Measurements from ENCODE around the gene OBP2B.
"Not testable (repeated sequence)": the region's sequence is repeated elsewhere in the genome, so short reads cannot be mapped to it uniquely, and the experiment has no call there.

OBP2B gene

GRCh38 chr9:133238272-133238850 is 29.3 kb upstream of the OBP2B start:
- no peak for TF ChIP-seq CTCF (IDR thresholded peaks at IDR 0.05; ENCODE audit: low read depth, low read length)
- peak overlapping the region; percentile 14; the same call in 1 of the 2 replicates for H3K4me3 ChIP-seq (ENCODE audit: low read depth, low read length)

- no peak overlapping the region for H3K4me3 ChIP-seq (ENCODE audit: low read depth, low read length)
- TF ChIP-seq CTCF (IDR thresholded peaks at IDR 0.05; ENCODE audit: low read depth, low read length): no peak
Observed at GRCh38 chr9:133237035-133237731, 28.1 kb upstream of the OBP2B start.

- not testable (repeated sequence) for H3K4me3 ChIP-seq (ENCODE audit: low read depth, low read length)
Observed at GRCh38 chr9:133236291-133237034, 27.4 kb upstream of the OBP2B start.

- TF ChIP-seq CTCF (IDR thresholded peaks at IDR 0.05; ENCODE audit: low read depth, low read length): no peak
- no peak overlapping the region for H3K4me3 ChIP-seq (ENCODE audit: low read depth, low read length)
Observed at GRCh38 chr9:133235549-133236222, 26.6 kb upstream of the OBP2B start.

GRCh38 chr9:133234577-133235322 is 25.7 kb upstream of the OBP2B start:
- no peak for TF ChIP-seq CTCF (IDR thresholded peaks at IDR 0.05; ENCODE audit: low read depth, low read length)
- H3K4me3 ChIP-seq (ENCODE audit: low read depth, low read length): no peak overlapping the region

GRCh38 chr9:133233681-133234432 is 24.8 kb upstream of the OBP2B start:
- TF ChIP-seq CTCF (IDR thresholded peaks at IDR 0.05; ENCODE audit: low read depth, low read length): no peak
- H3K4me3 ChIP-seq (ENCODE audit: low read depth, low read length): no peak overlapping the region

GRCh38 chr9:133231934-133232568 is 23.0 kb upstream of the OBP2B start:
- not testable (repeated sequence) for H3K4me3 ChIP-seq (ENCODE audit: low read depth, low read length)

GRCh38 chr9:133230514-133230913 is 21.5 kb upstream of the OBP2B start:
- not testable (repeated sequence) for H3K4me3 ChIP-seq (ENCODE audit: low read depth, low read length)

Measured in WI38 (cell line).